ENCODE data around the gene FHOD3. TPM values are rescaled to one million over a fixed set of nuclear protein-coding genes. Genes with fewer than 3 reads are reported as not detected.

The FHOD3 gene
- total and polyA plus RNA-seq, 7 donors, result 5.4 to 98.2 (median 20.2) TPM

DNA sequence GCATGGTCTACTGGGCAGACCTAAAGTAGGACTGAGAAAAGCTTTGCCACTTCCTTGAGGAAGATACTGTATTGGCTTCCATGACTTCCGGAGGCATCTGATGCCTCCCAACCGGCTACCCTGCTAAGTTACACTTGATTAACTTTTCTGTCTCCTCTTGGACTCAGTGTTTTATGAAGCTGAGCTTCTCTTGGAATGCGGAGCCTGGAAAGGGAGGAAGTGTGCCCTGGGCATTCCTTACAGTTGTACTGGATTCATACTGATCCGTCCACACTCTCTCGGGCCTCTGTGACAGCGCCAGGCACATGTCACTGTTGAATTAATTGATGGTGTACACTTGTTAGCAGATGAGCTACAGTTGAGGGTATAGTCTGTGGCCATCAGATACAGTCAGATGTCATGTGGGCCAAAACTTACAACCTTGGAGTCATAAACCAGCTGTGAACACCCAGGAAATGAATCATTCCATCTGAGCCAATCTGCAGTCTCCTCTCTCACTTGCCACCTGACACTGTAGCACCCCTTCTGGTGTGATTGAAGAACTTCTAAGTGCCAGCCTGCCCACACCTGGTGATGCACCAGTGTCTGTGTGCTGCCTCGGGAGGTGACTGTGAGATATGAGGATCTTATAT lies 122.5 kb downstream of the FHOD3 start:
- WGBS, 3 donors, result 22 to 46% (median 25%) methylated on average over 7 of the region's 7 CpGs
- H3K27me3 ChIP-seq (ENCODE audit: insufficient read depth in 3 of 3, low read length in 2 of 3), result no peaks in the 10 kb centered on the region
- H3K4me3 ChIP-seq, result peak overlapping the region; percentile 42
- H3K27ac ChIP-seq, result peak overlapping the region; percentile 97
- intact Hi-C loops (cut with DNase I), result loop anchor here in 1 of 2 donors (10.0 kb wide), 1 partner anchor 115 kb away; no protein-coding TSS in a partner anchor
- ATAC-seq, result peak; percentile 92 to 96 (median 94)
- H3K9me3 ChIP-seq, result no peaks in the 10 kb centered on the region
- no peaks in the 10 kb centered on the region for H3K36me3 ChIP-seq (ENCODE audit: insufficient read depth in 1 of 2, low read depth in 1 of 2)
- H3K4me1 ChIP-seq, result peaks cover 38% of the 10 kb centered on the region
- no peak for DNase-seq
- TF ChIP-seq, protein P1, sequence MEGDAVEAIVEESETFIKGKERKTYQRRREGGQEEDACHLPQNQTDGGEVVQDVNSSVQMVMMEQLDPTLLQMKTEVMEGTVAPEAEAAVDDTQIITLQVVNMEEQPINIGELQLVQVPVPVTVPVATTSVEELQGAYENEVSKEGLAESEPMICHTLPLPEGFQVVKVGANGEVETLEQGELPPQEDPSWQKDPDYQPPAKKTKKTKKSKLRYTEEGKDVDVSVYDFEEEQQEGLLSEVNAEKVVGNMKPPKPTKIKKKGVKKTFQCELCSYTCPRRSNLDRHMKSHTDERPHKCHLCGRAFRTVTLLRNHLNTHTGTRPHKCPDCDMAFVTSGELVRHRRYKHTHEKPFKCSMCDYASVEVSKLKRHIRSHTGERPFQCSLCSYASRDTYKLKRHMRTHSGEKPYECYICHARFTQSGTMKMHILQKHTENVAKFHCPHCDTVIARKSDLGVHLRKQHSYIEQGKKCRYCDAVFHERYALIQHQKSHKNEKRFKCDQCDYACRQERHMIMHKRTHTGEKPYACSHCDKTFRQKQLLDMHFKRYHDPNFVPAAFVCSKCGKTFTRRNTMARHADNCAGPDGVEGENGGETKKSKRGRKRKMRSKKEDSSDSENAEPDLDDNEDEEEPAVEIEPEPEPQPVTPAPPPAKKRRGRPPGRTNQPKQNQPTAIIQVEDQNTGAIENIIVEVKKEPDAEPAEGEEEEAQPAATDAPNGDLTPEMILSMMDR (IDR thresholded peaks at IDR 0.05), result peak; percentile 48

DNA sequence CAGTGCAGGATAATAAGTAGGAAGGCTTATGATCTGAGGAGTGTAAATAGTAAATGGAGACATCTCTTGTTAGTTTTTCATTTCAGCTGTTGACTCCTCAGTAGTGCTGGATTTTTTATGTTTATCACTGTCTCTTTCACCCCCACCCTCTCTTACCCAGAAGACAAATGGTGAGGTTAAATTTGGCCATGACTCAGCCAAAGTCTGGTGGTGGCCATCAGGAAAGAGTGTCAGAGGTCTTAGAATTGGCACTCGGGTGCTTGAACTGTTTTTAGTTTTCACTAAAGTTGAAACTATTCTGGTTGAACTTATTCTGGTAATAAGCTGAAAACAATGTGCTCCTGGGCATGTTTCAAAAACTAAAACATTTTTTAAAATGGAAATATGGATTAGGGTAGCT lies 123.3 kb downstream of the FHOD3 start:
- Histone ChIP-seq H3K4me3 (no peak overlapping the region), H3K9me3 (no peaks in the 10 kb centered on the region), H3K27ac (peak overlapping the region; percentile 97), H3K27me3 (ENCODE audit: insufficient read depth in 3 of 3, low read length in 2 of 3) (no peaks in the 10 kb centered on the region), H3K4me1 (peaks cover 32% of the 10 kb centered on the region), H3K36me3 (ENCODE audit: insufficient read depth in 1 of 2, low read depth in 1 of 2) (no peaks in the 10 kb centered on the region)
- DNase-seq (no peak), ATAC-seq (peak; percentile 51 to 64 (median 59))
- TF ChIP-seq, protein P1 (IDR thresholded peaks at IDR 0.05), result no peak
- intact Hi-C loops (cut with DNase I), result loop anchor here in 1 of 2 donors (10.0 kb wide), 1 partner anchor 116 kb away; no protein-coding TSS in a partner anchor
- WGBS, 3 donors, result 17 to 30% (median 28%) methylated on average over 1 of the region's 1 CpG

DNA sequence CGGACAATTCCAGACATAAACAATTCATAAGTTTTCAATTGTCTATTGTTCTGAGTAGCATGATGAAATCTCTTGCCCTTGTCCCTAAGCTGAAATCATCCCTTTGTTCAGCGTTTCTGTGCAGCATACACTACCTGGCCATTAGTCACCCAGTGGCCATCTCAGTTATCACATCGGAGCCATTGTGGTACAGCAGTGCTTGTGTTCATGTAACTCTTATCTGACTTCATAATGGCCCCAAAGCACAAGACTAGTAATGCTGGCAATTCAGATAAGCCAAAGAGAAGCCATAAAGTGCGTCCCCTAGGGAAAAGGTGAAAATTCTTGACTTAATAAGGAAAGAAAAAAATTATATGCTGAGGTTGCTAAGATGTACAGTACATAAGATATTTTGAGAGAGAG lies 127.2 kb downstream of the FHOD3 start:
- Histone ChIP-seq H3K4me1 (peaks cover 28% of the 10 kb centered on the region), H3K27ac (no peak overlapping the region), H3K4me3 (no peak overlapping the region), H3K36me3 (ENCODE audit: insufficient read depth in 1 of 2, low read depth in 1 of 2) (no peaks in the 10 kb centered on the region), H3K9me3 (no peaks in the 10 kb centered on the region), H3K27me3 (ENCODE audit: insufficient read depth in 3 of 3, low read length in 2 of 3) (no peaks in the 10 kb centered on the region)
- no peak for ATAC-seq
- 84 to 88% (median 85%) methylated on average over 4 of the region's 4 CpGs for WGBS, 3 donors
- TF ChIP-seq, protein P1 (IDR thresholded peaks at IDR 0.05), result no peak
- intact Hi-C loops (cut with DNase I), result loop anchor here in 1 of 2 donors (10.0 kb wide), 1 partner anchor 120 kb away; no protein-coding TSS in a partner anchor
- DNase-seq, result no peak

DNA sequence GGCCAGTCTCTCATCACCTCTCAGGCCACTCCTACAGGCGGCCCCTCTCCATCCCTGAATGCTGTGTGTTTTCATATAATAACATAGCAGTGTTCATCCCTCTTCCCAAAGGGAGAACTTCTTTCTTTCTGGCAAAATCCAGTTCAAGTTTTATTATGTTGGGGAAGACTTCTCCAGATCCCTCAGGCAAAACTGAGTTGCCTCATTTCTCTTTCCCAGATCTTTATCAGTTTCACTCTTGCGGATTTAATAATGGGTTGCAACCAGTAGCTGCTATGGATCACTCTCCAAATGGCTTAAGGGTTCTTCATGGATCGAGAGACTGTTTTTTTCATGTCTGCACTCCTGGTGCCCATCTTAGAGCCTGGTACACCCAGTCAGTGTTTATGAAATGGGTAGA lies 129.9 kb downstream of the FHOD3 start:
- no peak overlapping the region for H3K27ac ChIP-seq

More for the DNA sequence above, 129.9 kb downstream of the FHOD3 start:
- ATAC-seq, result no peak
- Histone ChIP-seq H3K4me3 (no peak overlapping the region), H3K4me1 (peaks cover 9% of the 10 kb centered on the region), H3K9me3 (no peaks in the 10 kb centered on the region), H3K36me3 (ENCODE audit: insufficient read depth in 1 of 2, low read depth in 1 of 2) (no peaks in the 10 kb centered on the region), H3K27me3 (ENCODE audit: insufficient read depth in 3 of 3, low read length in 2 of 3) (no peaks in the 10 kb centered on the region)
- 90 to 92% (median 92%) methylated on average over 3 of the region's 3 CpGs for WGBS, 3 donors
- DNase-seq, result no peak
- intact Hi-C loops (cut with DNase I), result loop anchor here in 1 of 2 donors (10.0 kb wide), 1 partner anchor 123 kb away; no protein-coding TSS in a partner anchor
- TF ChIP-seq, protein P1 (IDR thresholded peaks at IDR 0.05), result no peak
